Measurements from ENCODE around the gene KLK8.

The KLK8 gene

DNA sequence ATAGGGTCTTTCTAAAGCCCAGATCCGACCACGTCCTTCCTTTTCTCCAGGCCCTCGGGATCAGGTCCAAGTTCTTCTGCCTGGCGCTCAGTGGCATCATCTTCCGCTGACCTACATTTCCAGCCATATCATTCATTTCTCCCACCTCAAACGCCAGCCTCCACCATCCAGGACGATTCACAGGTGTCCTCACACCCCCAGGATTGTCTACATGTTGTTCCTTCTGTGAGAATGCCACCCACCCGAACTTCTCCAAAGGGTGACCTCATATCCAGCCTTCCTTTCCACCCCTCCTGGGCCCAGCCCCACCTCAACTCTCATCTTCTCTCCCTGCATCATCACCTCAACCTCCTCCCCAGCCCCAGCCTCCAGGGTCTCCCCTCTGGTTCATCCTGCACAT is 43.8 kb downstream of the KLK8 start:
- DNase-seq (ENCODE audit: low read depth in 2 of 2, low spot score in 1 of 2), result no peak

DNA sequence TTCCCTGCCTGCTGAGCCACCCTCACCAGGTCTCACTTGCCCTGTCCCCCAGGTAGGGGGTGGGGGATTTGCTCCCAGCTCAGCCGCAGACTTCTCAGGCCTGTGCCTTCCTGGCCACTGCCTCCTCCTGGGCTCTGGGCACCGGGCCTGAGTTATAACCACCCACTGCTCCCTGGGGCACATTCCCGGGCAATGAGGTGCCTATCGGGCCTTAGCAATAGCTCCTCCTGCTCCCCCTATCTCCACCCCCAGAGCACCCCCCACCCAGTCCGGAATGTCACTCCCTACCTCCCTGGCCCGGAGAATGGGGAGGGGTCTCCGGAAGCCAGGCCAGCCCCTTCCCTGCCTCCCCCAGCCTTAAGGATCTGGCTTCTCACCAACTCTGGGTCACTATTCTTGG is 48.5 kb downstream of the KLK8 start, which contains the start of gene KLK5:
Gene KLK5 (minus strand): TSS at position 129 of the 400 bp plus-strand sequence. CDS start 381 bp downstream, outside the sequence.
- DNase-seq (ENCODE audit: low read depth in 2 of 2, low spot score in 1 of 2), result no peak

DNA sequence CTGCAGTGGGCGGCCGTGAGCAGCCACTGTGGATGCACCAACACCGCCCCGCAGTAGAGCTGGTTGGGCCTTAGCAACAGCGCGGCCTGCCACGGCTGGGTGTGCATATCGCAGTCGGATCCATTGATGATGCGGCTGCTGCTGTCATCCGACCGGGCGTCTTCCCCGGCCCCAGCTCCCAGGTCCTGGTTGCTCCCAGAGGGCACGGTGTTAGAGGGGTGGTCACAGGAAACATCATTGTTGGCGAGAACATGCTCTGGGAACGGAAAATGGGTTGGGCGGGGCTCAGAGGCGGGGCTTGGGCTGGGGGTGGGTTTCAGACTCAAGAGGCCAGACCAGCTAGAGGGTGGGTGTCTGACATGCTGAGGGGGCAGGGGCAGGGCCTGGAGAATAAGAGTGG is 51.5 kb downstream of the KLK8 start:
- no peak for DNase-seq (ENCODE audit: low read depth in 2 of 2, low spot score in 1 of 2)

DNA sequence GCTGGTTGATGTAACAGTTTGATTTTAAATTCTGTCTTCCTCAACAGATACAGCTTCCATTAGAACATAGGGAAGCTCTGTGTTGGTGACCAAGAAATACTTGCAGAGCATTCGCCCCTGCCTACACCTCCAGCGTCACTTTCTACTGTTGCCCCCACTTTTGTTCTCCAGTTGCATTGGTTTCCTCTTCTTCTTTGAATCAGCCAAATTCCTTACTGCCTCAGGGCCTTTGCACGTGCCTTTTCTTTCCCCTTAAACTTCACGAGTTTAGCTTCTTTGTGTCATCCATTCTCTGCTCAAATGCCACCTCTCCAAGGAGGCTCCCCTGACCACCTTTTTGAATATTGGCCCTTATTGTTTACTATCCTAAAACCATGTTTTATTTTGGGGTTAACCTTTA is 54.3 kb downstream of the KLK8 start:
- no peak for DNase-seq (ENCODE audit: low read depth in 2 of 2, low spot score in 1 of 2)
